ENCODE measurements around the gene EIF3I.
A peak's percentile ranks its signal among the peaks of the same experiment; 100 is the strongest.

Gene EIF3I

DNA sequence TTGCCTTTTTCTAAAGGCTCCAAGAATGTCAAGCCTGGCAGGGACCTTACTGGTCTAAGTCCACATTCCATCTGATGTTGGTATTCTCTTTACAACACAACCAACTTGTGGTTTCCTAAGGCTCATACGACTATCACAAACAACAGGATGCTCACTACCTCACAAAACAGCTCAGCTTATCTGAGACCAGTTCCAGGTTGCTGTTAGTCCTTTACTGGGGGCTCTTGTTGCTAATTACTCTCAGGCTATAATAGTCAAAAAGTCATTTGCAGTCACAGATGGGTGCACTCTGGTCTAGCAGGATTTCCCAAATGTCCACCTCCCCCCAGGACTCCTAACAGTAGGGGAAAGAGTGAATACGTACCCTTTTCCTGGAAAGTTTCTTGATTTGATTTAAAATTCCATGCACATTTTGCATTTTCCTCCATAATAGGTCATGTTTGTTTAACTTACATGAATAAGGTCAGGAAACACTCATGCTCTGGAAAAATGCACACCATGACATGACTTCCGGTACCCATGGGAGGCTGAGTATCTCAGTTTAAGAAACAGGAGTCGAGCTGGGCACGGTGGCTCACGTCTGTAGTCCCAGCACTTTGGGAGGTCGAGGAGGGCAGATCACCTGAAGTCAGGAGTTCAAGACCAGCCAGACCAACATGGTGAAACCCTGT lies 44.8 kb downstream of the EIF3I start:
- no peak for DNase-seq (ENCODE audit: low read depth)

DNA sequence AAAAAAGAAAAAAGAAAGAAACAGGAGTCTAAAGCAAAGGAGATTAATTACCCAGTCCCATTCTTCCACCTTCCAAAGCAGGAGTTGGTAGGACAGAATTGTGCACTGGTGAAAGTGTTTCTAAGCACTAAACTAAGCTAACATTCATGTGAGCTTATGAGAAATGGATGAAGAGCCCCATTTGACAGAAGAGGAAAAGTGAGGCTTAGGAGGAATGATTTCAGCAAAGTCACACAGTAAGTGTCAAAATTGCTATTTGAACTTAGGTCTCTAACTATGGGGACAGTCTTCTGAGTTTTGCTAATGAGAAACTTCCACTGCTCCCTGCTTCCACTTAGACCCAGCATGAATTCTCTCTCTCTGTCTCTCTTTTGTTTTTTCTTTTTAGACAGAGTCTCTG lies 47.5 kb downstream of the EIF3I start:
- no peak for DNase-seq (ENCODE audit: low read depth)

DNA sequence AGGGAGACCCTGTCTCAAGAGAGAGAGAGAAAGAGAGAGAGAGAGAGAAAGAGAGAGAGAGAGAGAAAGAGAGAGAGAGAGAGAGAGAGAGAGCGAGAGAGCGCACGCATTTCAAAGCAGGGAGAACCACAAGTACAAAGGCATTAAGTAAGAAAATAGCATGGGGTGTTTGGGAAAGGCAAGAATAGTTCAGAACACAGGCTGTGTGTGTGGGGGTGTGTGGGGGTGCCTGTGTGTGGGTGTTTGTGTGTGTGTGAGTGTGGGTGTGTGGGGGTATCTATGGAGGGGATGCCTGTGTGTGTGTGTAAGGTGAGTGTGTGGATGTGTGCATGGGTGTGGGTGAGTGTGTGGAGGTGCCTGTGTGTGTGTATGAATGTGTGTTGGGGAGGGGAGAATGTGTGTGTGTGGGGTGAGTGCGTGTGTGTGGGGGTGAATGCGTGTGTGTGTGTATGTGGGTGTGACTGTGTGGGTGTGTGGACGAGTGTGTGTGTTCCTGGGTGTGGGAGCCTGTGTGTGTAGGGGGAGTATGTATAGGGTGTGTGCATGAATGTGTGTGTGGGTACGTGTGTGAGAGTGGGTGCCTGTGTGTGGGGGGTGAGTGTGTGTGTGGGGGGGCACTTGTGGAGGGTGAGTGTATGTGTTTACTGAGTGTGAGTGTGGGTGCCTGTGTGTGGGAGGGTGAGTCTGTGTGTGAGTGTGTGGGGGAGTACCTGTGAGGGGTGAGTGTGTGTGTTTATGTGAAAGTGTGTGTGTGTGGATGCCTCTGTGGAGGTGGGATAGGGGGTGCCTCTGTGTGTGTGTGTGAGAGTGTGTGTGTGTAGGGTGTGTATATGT lies 50.6 kb downstream of the EIF3I start:
- no peak for DNase-seq (ENCODE audit: low read depth)

DNA sequence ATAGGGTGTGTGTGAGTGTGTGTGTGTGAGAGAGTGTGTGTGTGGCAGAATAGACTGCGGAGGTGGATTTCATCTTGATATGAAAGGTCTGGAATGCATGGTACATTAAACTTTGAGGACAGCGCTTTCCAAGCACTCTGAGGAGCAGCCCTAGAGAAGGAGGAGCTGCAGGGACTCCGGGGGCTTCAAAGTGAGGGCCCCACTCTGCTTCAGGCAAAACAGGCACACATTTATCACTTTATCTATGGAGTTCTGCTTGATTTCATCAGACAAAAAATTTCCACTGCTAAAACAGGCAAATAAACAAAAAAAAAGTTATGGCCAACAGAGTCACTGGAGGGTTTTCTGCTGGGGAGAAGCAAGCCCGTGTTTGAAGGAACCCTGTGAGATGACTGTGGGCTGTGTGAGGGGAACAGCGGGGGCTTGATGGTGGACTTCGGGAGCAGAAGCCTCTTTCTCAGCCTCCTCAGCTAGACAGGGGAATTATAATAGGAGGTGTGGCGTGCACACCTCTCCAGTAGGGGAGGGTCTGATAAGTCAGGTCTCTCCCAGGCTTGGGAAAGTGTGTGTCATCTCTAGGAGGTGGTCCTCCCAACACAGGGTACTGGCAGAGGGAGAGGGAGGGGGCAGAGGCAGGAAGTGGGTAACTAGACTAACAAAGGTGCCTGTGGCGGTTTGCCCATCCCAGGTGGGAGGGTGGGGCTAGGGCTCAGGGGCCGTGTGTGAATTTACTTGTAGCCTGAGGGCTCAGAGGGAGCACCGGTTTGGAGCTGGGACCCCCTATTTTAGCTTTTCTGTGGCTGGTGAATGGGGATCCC lies 51.4 kb downstream of the EIF3I start:
- DNase-seq (ENCODE audit: low read depth) = peak; percentile 72

DNA sequence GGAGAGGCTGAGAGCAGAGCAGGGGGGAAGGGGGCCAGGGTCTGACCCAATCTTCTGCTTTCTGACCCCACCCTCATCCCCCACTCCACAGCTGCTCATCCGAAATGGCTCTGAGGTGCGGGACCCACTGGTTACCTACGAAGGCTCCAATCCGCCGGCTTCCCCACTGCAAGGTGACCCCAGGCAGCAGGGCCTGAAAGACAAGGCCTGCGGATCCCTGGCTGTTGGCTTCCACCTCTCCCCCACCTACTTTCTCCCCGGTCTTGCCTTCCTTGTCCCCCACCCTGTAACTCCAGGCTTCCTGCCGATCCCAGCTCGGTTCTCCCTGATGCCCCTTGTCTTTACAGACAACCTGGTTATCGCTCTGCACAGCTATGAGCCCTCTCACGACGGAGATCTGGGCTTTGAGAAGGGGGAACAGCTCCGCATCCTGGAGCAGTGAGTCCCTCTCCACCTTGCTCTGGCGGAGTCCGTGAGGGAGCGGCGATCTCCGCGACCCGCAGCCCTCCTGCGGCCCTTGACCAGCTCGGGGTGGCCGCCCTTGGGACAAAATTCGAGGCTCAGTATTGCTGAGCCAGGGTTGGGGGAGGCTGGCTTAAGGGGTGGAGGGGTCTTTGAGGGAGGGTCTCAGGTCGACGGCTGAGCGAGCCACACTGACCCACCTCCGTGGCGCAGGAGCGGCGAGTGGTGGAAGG lies 52.6 kb downstream of the EIF3I start:
- no peak for DNase-seq (ENCODE audit: low read depth)

DNA sequence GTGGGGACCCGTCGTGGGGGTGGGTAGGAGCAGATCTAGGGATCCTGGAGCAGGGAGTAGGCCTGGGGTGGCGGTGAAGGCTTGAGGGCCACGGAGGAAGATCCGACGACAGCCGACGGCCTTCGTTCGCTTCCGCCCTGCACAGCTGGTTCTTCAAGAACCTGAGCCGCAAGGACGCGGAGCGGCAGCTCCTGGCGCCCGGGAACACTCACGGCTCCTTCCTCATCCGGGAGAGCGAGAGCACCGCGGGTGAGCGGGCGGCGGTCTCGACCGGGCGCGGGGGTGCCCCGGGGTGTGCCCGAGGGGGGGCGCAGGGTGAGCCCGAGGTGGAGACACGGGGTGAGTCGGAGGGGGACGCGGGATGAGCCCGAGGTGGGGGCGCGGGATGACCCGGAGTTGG lies 53.2 kb downstream of the EIF3I start:
- no peak for DNase-seq (ENCODE audit: low read depth)

DNA sequence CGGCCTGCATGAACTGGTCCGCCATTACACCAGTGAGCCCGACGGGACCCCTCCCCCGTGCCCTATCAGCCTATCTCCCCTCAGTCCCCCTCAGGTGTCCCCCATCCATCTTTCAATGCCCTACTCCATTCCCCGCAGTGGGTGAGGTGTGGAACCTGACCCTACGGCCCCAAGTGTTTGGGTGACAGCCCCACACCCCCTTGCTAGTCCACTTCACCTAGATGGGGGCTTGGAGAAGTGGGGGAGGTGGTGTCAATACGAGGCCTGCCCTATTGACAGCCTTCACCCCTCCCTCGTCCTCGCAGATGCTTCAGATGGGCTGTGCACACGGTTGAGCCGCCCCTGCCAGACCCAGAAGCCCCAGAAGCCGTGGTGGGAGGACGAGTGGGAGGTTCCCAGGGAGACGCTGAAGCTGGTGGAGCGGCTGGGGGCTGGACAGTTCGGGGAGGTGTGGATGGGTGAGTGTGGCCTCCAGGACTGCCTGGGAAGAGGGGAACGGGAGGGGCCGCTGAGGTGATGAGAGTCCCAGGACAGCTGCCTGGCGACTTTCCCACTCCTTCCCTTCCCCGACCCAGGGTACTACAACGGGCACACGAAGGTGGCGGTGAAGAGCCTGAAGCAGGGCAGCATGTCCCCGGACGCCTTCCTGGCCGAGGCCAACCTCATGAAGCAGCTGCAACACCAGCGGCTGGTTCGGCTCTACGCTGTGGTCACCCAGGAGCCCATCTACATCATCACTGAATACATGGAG lies 54.0 kb downstream of the EIF3I start:
- no peak for DNase-seq (ENCODE audit: low read depth)
